Effector CD8-positive, alpha-beta T cell (primary cell): ENCODE measurements around the gene ZNF543.
A peak's percentile ranks its signal among the peaks of the same experiment; 100 is the strongest.
"Not testable (repeated sequence)": the region's sequence is repeated elsewhere in the genome, so short reads cannot be mapped to it uniquely, and the experiment has no call there.

Experiments used
- DNase-seq: peaks from one replicate; lab custom pipeline; 2025; lab: John Stamatoyannopoulos, UW

Gene ZNF543

GRCh38 chr19:57321116-57321515, 844 bp downstream of the ZNF543 start:
- DNase-seq: no peak

GRCh38 chr19:57321751-57322150, 1.5 kb downstream of the ZNF543 start:
- no peak for DNase-seq

- no peak for DNase-seq
These were observed 4.7 kb downstream of the ZNF543 start for GRCh38 chr19:57324992-57325391.

- DNase-seq: no peak
These were observed 7.7 kb downstream of the ZNF543 start for GRCh38 chr19:57327993-57328392.

- DNase-seq: no peak
These were observed 13.9 kb downstream of the ZNF543 start for GRCh38 chr19:57334191-57334590.

GRCh38 chr19:57338877-57339276, 18.6 kb downstream of the ZNF543 start:
- DNase-seq: no peak

- no peak for DNase-seq
These were observed 22.3 kb downstream of the ZNF543 start for GRCh38 chr19:57342582-57342981.

- DNase-seq: no peak
These were observed 27.9 kb downstream of the ZNF543 start for GRCh38 chr19:57348136-57348535.

GRCh38 chr19:57350877-57351805, 30.9 kb downstream of the ZNF543 start, which contains the start of gene ZNF304:
Gene ZNF304, plus strand, starts transcription at chr19:57351271. Its CDS starts 394 bp downstream, at chr19:57351665.
- peak; percentile 65 for DNase-seq

- DNase-seq: no peak
These were observed 31.6 kb downstream of the ZNF543 start for GRCh38 chr19:57351867-57352266.

- no peak for DNase-seq
These were observed 35.6 kb downstream of the ZNF543 start for GRCh38 chr19:57355916-57356315.

GRCh38 chr19:57357406-57357805, 37.1 kb downstream of the ZNF543 start:
- DNase-seq: no peak

GRCh38 chr19:57359300-57359699, 39.0 kb downstream of the ZNF543 start:
- no peak for DNase-seq

GRCh38 chr19:57362419-57362818, 42.1 kb downstream of the ZNF543 start:
- DNase-seq: no peak

GRCh38 chr19:57362997-57363687, 42.9 kb downstream of the ZNF543 start, which contains the start of the genes TRAPPC2B and ZNF547:
Gene TRAPPC2B, plus strand, starts transcription at chr19:57363551. Its CDS starts 1,283 bp downstream, at chr19:57364834.
Gene ZNF547, plus strand, starts transcription at chr19:57363551. Its CDS starts 5,005 bp downstream, at chr19:57368556.
- peak; percentile 95 for DNase-seq

- DNase-seq: no peak
These were observed 43.5 kb downstream of the ZNF543 start for GRCh38 chr19:57363688-57364181.

- DNase-seq: no peak
These were observed 46.5 kb downstream of the ZNF543 start for GRCh38 chr19:57366776-57367175.

- DNase-seq: no peak
These were observed 53.9 kb downstream of the ZNF543 start for GRCh38 chr19:57374179-57374578.

GRCh38 chr19:57374647-57375046, 54.4 kb downstream of the ZNF543 start:
- not testable (repeated sequence) for DNase-seq

- DNase-seq: no peak
These were observed 55.9 kb downstream of the ZNF543 start for GRCh38 chr19:57376151-57376550.

- DNase-seq: no peak
These were observed 57.4 kb downstream of the ZNF543 start for GRCh38 chr19:57377498-57378146.
